Stimulated activated CD4-positive, alpha-beta T cell treated with anti-CD3 and anti-CD28 coated beads, Interleukin-1b, Interleukin-23, amount 100 ng/mL, for 4 hours (primary cell): Measurements from ENCODE around the gene DNAH17.

ENCODE experiments used
- DNase-seq, 2 donors: peaks; one replicate each; pipeline ENCODE4 v3.0.0-alpha.2; 2020; ENCODE audit warnings: low read depth in 2 of 2

Gene DNAH17

DNA sequence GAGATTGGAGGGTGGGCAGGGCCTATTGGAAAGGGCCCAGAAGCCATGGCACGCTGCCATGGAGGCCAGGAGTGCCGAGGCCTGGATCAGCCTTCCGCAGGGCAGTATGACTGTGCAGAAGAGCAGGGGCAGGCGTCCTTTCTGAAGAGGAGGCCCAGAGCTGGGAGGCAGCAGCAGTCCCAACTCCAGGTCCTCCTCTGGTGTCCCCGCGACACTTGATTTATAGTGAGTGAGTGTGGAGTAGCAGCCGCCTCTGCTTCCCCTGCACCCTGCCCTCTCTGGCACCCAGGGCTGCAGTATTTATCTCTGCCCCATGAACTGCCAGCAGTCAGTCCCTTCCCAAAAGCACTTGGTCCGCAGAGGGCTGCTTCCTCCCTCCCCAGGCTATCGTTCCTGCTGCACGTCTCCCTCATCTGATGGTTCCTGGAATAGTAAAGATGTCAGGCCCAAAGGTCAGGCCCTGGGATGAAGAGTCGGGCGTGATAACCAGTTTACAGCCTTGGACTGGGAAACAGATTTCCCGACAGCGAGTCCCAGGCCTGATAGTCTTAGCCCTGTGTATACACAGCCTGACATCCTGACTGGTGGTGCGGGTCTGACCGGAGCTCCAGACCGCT, 165.8 kb downstream of the DNAH17 start:
- no peak for DNase-seq

- DNase-seq: no peak
These were observed 167.8 kb downstream of the DNAH17 start for GRCh38 chr17:78409191-78409928.

GRCh38 chr17:78408476-78409050, 168.6 kb downstream of the DNAH17 start:
- no peak for DNase-seq

DNA sequence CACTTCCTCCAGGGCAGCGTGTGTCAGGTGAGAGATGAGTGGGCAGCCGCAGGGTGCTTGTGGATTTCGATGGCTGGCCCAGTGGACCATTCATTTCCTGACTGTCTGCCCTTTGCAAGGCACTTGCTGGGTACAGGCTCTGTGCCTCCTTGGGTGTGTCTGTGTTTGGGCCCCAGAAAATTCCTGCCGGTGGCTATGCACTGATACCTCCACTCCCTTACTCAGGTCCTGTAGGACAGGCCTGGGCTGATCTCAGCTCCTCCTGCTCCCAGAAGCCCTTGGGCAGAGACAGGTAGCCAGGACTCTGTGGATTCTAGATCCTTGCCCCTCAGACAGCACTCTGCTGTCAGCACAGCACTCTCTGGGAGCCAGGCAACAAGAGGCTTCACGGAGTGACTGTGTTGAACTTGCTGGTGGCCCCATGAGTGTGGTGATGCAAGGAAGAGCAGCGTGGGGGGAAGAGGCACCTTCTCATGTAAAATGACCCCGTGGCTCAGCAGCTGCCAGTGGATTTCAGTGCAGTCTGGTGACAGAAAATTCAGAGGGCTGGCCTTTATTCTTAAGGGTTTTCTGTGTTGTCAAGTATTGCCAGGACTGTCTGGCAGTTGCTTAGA, 169.7 kb downstream of the DNAH17 start:
- DNase-seq: no peak

DNA sequence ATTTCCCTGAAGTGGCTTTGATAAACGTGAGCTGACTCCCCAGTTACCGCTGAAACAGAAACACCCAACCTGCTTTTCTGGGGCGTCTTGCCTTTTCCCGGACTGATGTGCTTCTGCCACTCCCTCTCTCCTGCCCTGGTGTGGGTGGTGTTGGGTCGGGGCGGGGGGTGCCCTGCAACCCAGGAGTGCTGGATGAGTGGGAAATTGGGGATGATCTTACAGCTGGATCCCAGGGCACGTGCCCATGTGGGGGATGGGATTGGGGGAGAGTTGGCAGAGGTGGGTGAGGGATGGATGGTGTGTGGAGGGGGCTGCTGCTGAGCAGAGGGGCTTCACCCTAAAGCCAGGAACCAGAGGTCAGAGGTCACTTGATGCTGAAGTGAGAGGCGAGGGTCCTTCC, 170.3 kb downstream of the DNAH17 start:
- no peak for DNase-seq

- no peak for DNase-seq
These were observed 170.8 kb downstream of the DNAH17 start for GRCh38 chr17:78406396-78406795.

DNA sequence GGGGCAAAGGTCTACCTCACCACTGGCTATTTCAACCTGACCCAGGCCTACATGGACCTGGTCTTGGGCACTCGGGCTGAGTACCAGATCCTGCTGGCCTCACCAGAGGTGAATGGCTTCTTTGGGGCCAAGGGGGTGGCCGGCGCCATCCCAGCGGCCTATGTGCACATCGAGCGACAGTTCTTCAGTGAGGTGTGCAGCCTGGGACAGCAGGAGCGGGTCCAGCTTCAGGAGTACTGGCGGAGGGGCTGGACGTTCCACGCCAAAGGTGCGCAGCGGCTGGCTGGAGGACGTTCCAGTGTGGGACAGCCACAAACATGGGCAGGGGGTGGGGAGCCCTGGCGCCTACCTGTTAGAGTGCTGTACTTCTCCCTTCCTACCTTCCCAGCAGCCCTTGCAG, 173.4 kb downstream of the DNAH17 start:
- no peak for DNase-seq

DNA sequence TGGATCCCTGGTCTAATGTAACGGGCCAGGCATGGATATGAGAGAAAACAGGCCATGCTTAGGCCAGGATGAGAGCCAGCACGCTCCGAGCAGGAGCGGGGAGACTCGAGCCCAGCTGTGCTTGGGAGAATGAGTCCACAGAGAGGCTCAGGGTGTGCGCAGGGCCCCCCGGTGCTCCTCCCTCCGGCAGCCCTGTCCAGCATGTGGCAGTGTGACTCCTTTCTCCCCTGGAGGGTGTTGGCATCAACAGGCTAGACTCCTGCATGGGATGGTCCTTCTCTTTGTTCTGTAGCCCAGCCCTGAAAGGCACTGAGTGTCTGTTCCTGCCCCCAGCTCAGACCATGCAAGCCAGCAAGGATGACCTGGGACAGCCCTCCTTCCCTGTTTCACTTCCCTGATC, 175.3 kb downstream of the DNAH17 start:
- no peak for DNase-seq

GRCh38 chr17:78401246-78401645, 175.9 kb downstream of the DNAH17 start:
- DNase-seq: no peak

DNA sequence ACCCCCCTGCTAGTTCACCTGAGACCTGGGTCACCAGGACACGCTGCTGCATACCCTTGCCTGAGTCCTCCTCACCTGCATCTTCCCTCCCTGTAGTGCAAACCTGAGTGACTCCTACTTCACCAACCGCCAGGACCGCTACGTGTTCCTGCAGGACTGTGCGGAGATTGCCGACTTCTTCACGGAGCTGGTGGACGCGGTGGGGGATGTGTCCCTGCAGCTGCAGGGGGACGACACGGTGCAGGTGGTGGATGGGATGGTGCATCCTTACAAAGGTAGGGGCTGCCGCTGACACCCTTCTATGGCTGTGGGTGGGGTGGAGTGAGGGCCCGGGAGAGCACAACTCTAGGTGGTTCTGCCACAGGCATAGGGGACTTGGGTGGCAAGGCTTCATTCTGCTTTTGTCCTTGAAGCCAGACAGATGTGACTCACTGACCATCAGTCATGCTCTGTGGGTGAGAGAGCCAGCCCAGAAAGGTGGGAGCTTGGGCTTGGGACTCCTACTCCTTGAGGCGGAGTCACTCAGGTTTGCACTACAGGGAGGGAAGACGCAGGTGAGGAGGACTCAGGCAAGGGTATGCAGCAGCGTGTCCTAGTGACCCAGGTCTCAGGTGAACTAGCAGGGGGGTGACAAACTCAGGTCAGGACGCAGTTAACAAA, 176.5 kb downstream of the DNAH17 start:
- no peak for DNase-seq

- DNase-seq: no peak
These were observed 177.5 kb downstream of the DNAH17 start for GRCh38 chr17:78399693-78400144.

GRCh38 chr17:78399028-78399692, 178.0 kb downstream of the DNAH17 start:
- no peak for DNase-seq

GRCh38 chr17:78398390-78398789, 178.8 kb downstream of the DNAH17 start:
- no peak for DNase-seq

DNA sequence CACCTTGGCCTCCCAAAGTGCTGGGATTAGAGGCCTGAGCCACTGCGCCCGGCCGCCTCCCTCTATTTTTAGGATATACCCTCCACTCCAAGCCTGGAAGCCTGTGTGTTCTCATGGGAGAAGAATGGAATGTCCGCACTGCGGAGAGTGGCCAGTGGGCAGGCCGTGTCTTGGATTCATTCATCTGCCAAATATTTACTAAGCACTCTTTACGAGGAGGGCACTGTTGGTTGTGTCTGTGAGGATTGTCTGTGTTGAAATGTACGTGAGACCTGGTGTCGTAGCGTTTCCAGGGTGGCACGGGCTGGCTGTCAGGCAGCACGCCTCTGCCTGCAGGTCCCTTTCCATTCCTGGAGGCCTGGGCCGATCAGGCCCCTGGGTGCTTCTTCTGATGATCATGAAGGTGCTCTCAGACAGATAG, 179.5 kb downstream of the DNAH17 start:
- DNase-seq: no peak

DNA sequence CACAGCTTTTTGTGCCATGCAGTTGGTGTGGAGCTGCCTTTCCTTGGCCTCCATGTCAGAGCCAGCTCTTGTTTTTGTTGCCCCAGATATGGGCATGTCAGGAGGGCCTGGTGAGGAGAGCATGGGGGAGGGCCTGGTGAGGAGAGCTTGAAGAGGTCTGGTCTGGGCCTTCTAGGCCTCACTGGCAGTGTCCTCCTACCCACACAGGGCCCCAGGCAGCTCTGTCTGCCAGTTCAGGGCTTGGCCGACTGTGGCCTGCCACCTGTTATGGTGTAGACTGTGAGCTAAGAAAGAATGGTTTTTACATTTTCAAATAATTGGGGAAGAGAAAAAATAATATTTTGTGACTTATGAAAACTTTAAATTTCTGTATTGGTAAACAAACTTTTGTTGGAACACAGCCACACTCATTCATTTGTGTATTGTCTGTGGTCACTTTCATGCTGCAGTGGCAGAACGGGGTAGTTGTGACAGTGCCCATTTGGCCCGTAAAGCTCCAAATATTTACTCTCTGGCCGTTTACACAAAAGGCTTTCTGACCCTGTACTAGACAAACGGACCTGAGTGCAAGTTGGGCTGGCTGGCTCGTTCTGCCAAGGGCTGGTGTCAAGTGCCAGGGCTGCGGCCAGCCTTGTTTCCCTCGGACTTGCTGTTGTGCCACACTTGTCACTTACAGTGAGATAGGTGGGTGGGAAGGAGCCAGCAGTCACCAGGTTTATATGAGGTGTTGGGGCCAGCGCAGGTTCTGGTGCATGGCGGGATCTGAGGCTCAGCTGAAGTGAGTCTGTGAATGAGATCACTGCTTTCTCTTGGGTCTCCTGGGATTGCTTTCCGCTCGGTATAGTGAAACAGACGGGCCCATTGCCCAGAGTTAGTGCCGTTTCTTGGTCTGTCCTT, 180.5 kb downstream of the DNAH17 start:
- no peak for DNase-seq

DNA sequence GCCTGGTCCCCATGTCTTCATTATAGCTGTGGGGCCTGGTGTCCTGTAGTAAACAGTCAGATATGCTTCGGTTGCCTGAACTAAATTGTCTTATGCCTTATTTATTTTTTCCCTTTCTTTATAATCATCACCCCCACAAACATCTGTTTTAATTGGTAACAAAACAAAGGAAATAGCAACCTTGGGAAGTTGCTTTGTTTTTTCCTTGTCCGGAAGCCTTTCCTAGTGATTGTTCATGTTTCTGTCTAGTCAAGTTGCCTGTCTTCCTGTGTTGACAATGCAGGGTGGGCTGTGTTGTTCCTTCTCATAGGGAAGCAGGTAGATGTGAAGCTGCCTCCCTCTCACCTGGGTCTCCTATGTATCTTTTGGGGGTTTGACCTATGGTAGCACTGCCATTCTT, 182.0 kb downstream of the DNAH17 start:
- no peak for DNase-seq

DNA sequence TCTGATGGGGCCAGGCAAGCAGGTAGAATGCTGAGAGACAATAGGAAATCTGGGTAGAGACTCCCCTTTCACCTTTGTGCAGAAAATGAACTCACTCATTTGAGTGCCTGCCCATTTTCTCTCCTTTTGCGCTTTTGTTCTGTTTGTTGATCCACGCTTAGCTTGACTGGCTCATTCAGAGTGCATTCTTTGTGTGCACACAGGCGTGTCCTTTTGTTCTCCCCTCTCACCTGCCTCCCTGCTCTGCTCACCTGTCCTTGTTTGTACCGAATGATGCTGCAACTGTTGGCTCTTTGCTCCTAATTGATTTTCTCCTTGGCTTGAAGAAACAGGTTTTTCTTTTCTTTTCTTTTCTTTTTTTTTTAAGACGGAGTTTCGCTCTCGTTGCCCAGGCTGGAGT, 183.0 kb downstream of the DNAH17 start:
- no peak for DNase-seq

DNA sequence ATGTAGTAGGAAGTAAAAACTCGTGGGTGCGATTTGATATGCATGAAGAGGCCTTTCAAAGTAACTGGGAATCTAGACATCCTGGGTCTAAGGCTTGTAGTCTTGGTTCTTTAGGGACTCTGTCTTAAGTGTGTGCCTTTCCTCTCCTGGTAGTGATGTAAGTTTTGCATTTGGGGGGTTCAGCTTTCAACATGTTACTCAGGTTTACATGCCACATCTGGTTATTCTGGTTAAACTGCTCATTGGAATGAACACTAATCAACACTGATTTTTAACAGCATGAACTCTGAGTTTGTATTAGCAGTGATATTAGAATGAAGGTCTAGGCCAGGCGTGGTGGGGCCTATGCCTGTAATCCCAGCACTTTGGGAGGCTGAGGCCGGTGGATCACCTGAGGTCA, 183.6 kb downstream of the DNAH17 start:
- no peak for DNase-seq

- DNase-seq: no peak
These were observed 184.9 kb downstream of the DNAH17 start for GRCh38 chr17:78392295-78392694.

DNA sequence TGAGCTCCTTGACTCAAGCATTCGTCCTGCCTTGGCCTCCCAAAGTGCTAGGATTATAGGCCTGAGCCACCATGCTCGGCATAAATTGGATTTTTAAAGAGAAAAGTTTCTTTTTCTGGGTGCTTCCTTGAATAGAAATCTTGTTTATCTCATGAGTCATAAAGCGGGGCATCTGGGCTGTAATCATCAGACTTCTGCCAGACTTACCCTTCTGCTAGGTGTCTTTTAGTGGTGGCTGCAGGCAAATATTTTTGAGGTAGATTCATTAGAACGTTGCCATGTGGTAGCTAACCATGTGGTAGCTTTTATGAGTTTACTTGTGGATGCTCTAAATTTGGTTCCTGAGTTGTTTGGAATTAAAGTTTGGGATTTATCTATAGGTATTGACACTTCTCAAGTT, 185.4 kb downstream of the DNAH17 start:
- no peak for DNase-seq

DNA sequence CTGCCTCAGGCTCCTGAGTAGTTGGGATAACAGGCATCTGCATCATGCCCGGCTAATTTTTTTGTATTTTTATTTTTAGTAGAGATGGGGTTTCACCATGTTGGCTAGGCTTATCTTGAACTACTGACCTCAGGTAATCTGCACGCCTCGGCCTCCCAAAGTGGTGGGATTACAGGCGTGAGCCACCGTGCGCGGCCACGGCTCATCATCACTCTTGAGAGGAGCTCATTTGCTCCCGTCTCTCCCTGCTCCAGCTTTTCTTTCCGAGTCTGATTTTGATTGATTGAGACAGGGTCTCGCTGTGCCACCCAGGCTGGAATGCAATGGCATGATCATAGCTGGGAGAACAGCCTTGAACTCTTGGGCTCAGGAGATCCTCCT, 186.2 kb downstream of the DNAH17 start:
- DNase-seq: no peak
